Type B pancreatic cell (in vitro differentiated cells): ENCODE measurements around the gene FEM1C. TPM values are rescaled to one million over a fixed set of nuclear protein-coding genes. Genes with fewer than 3 reads are reported as not detected.

Experiments used
- DNase-seq: peaks from one replicate; pipeline ENCODE4 v3.0.0; 2021; ENCODE audit warnings: mixed read lengths; ENCODE audit not compliant: unreplicated experiment; ENCODE audit errors: extremely low spot score
- H3K27ac Mint-ChIP-seq: 2 replicates; pipeline ENCODE4 v1.8.0; 2021; ENCODE audit warnings: mild to moderate bottlenecking, mixed read lengths
- H3K27me3 Mint-ChIP-seq: 2 replicates; pipeline ENCODE4 v1.8.0; 2021; ENCODE audit warnings: mixed read lengths
- H3K36me3 Mint-ChIP-seq: 2 replicates; pipeline ENCODE4 v1.8.0; 2021; ENCODE audit warnings: mixed read lengths
- H3K4me1 Mint-ChIP-seq: one replicate; pipeline ENCODE4 v1.8.0; 2021; ENCODE audit warnings: mixed read lengths; ENCODE audit not compliant: unreplicated experiment
- H3K4me3 Mint-ChIP-seq: 2 replicates; pipeline ENCODE4 v1.8.0; 2021; ENCODE audit warnings: mild to moderate bottlenecking, mixed read lengths
- H3K9me3 Mint-ChIP-seq: 2 replicates; pipeline ENCODE4 v1.8.0; 2021; ENCODE audit warnings: mixed read lengths
- long read RNA-seq: library from polyadenylated mRNA; unstranded; transcript quantifications from one replicate; pipeline ENCODE4 v2.0.0, GENCODE V29; 2020
- total RNA-seq: library from RNA; stranded (reverse); gene quantifications from 2 replicates; pipeline ENCODE4 v1.2.1, GENCODE V29; 2021; ENCODE audit warnings: low replicate concordance
- TF ChIP-seq, protein P1 (sequence below): fragments of 200-600 bp; sonication (generic); conservative IDR thresholded peaks from 2 replicates; pipeline ENCODE4 v1.5.0; 2021; ENCODE audit warnings: antibody characterized with exemption, mild to moderate bottlenecking

The FEM1C gene
- total RNA-seq: 15.3 and 15.8 TPM in 2 replicates
- long read RNA-seq, full-length matches to known transcripts: 6 of 9 reads
- long read RNA-seq, partial matches to known transcripts: 1 of 9 reads
- long read RNA-seq, other reads (novel, unspliced or antisense): 2 of 9 reads

- Mint-ChIP-seq H3K27ac (peak within 1 kb of the TSS; percentile 98), H3K9me3 (no peaks in the 10 kb centered on the region), H3K36me3 (peaks cover 28% of the 10 kb centered on the region), H3K4me3 (peak within 1 kb of the TSS; percentile 98), H3K4me1 (peaks cover 24% of the 10 kb centered on the region), H3K27me3 (no peaks in the 10 kb centered on the region)
- peak; percentile 98 for DNase-seq
- TF ChIP-seq, protein P1, sequence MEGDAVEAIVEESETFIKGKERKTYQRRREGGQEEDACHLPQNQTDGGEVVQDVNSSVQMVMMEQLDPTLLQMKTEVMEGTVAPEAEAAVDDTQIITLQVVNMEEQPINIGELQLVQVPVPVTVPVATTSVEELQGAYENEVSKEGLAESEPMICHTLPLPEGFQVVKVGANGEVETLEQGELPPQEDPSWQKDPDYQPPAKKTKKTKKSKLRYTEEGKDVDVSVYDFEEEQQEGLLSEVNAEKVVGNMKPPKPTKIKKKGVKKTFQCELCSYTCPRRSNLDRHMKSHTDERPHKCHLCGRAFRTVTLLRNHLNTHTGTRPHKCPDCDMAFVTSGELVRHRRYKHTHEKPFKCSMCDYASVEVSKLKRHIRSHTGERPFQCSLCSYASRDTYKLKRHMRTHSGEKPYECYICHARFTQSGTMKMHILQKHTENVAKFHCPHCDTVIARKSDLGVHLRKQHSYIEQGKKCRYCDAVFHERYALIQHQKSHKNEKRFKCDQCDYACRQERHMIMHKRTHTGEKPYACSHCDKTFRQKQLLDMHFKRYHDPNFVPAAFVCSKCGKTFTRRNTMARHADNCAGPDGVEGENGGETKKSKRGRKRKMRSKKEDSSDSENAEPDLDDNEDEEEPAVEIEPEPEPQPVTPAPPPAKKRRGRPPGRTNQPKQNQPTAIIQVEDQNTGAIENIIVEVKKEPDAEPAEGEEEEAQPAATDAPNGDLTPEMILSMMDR: no peak
Observed at GRCh38 chr5:115544436-115545350, at the start of gene FEM1C. Gene FEM1C, minus strand, starts transcription at chr5:115544775. Its CDS starts 1,282 bp downstream, at chr5:115543493.

GRCh38 chr5:115589043-115589442 lies 44.5 kb upstream of the FEM1C start:
- TF ChIP-seq, protein P1: no peak
- no peaks in the 10 kb centered on the region for H3K36me3 Mint-ChIP-seq
- no peaks in the 10 kb centered on the region for H3K27me3 Mint-ChIP-seq
- no peaks in the 10 kb centered on the region for H3K9me3 Mint-ChIP-seq
- H3K4me1 Mint-ChIP-seq: no peaks in the 10 kb centered on the region
- no peak overlapping the region for H3K4me3 Mint-ChIP-seq
- no peak overlapping the region for H3K27ac Mint-ChIP-seq
- no peak for DNase-seq

DNA sequence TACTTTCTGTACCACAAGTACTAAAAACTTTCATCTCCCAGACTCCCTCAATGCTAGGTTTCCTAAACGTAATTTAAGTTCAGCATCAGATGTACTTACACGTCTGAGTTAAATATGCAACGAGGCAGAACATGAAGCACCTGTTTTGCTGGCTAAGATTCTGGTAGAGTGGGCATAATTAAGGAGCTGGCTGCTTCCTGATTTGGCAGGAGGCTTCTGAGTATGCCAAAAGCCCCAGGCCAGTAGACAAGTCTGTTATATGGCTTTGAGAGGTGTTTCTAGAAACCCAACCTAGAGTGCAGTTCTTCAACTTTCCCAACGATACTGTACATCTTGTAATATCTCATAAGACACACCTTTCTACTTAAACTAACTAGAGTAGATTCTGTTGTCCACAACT lies 44.1 kb upstream of the FEM1C start:
- no peaks in the 10 kb centered on the region for H3K27me3 Mint-ChIP-seq
- H3K36me3 Mint-ChIP-seq: no peaks in the 10 kb centered on the region
- no peak overlapping the region for H3K4me3 Mint-ChIP-seq
- no peaks in the 10 kb centered on the region for H3K9me3 Mint-ChIP-seq
- no peak overlapping the region for H3K27ac Mint-ChIP-seq
- H3K4me1 Mint-ChIP-seq: no peaks in the 10 kb centered on the region
- TF ChIP-seq, protein P1: no peak
- DNase-seq: no peak

GRCh38 chr5:115586525-115587146 lies 42.1 kb upstream of the FEM1C start:
- no peak for DNase-seq
- H3K27me3 Mint-ChIP-seq: no peaks in the 10 kb centered on the region
- H3K36me3 Mint-ChIP-seq: no peaks in the 10 kb centered on the region
- TF ChIP-seq, protein P1: peak; percentile 85
- H3K27ac Mint-ChIP-seq: no peak overlapping the region
- no peaks in the 10 kb centered on the region for H3K9me3 Mint-ChIP-seq
- H3K4me3 Mint-ChIP-seq: no peak overlapping the region
- H3K4me1 Mint-ChIP-seq: no peaks in the 10 kb centered on the region

DNA sequence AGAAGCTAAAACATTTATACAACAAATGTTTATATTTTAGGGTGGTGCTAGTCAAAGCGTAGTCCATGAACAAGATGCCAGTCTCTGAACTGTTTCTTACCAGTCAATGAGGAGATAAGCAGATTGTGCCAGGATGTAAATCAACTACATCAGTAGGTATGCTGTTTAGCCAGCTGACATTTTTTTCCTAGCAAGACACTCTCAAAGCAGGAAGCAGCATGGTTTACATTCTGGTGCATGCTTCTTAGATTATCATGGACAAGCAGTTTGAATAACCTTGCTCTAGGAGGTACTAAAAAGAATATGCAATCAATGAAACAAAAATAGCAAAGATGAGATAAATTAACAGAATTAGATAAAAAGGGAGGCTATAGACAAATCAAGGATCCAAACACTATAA lies 40.7 kb upstream of the FEM1C start:
- H3K4me3 Mint-ChIP-seq: no peak overlapping the region
- TF ChIP-seq, protein P1: no peak
- no peaks in the 10 kb centered on the region for H3K36me3 Mint-ChIP-seq
- H3K4me1 Mint-ChIP-seq: no peaks in the 10 kb centered on the region
- H3K27me3 Mint-ChIP-seq: no peaks in the 10 kb centered on the region
- DNase-seq: no peak
- no peak overlapping the region for H3K27ac Mint-ChIP-seq
- no peaks in the 10 kb centered on the region for H3K9me3 Mint-ChIP-seq
